Nephron progenitor cell (in vitro differentiated cells): ENCODE measurements around the gene SHE.

Experiments used
- DNase-seq: peaks from one replicate; pipeline ENCODE4 v3.0.0; 2021
- H3K27ac Mint-ChIP-seq: 2 replicates; pipeline ENCODE4 v1.8.0; 2021; ENCODE audit warnings: mild to moderate bottlenecking, moderate library complexity, mixed read lengths
- H3K27me3 Mint-ChIP-seq: 2 replicates; pipeline ENCODE4 v1.8.0; 2021; ENCODE audit warnings: mild to moderate bottlenecking, low read depth, mixed read lengths; ENCODE audit not compliant: poor library complexity
- H3K36me3 Mint-ChIP-seq: 2 replicates; pipeline ENCODE4 v1.8.0; 2021; ENCODE audit warnings: low read depth, mixed read lengths
- H3K4me1 Mint-ChIP-seq: 2 replicates; pipeline ENCODE4 v1.8.0; 2021; ENCODE audit warnings: mixed read lengths
- H3K4me3 Mint-ChIP-seq: 2 replicates; pipeline ENCODE4 v1.8.0; 2021; ENCODE audit warnings: mild to moderate bottlenecking, moderate library complexity, mixed read lengths
- H3K9me3 Mint-ChIP-seq: 2 replicates; pipeline ENCODE4 v1.8.0; 2021; ENCODE audit warnings: mild to moderate bottlenecking, moderate library complexity, mixed read lengths
- CTCF ChIP-seq: fragments of 200-600 bp; sonication (generic); IDR thresholded peaks from 2 replicates; pipeline ENCODE4 v1.5.0; 2021; ENCODE audit warnings: antibody characterized with exemption

Gene SHE

GRCh38 chr1:154503898-154504297, 1.7 kb upstream of the SHE start:
- no peak for DNase-seq
- Mint-ChIP-seq H3K27ac (no peak overlapping the region), H3K9me3 (peaks cover 45% of the 10 kb centered on the region), H3K4me3 (peak overlapping the region; percentile 18), H3K36me3 (no peaks in the 10 kb centered on the region), H3K27me3 (peaks cover 95% of the 10 kb centered on the region), H3K4me1 (peaks cover 5% of the 10 kb centered on the region)
- TF ChIP-seq CTCF: no peak

- no peak for TF ChIP-seq CTCF
- no peak overlapping the region for H3K27ac Mint-ChIP-seq
- H3K4me1 Mint-ChIP-seq: peaks cover 5% of the 10 kb centered on the region
- H3K9me3 Mint-ChIP-seq: peaks cover 43% of the 10 kb centered on the region
- DNase-seq: no peak
- peak overlapping the region; percentile 60 for H3K4me3 Mint-ChIP-seq
- H3K36me3 Mint-ChIP-seq: no peaks in the 10 kb centered on the region
- peaks cover 88% of the 10 kb centered on the region for H3K27me3 Mint-ChIP-seq
Observed at GRCh38 chr1:154502744-154503115, 518 bp upstream of the SHE start.

- H3K9me3 Mint-ChIP-seq: peaks cover 34% of the 10 kb centered on the region
- DNase-seq: peak; percentile 52
- H3K4me1 Mint-ChIP-seq: peaks cover 16% of the 10 kb centered on the region
- H3K36me3 Mint-ChIP-seq: no peaks in the 10 kb centered on the region
- H3K27ac Mint-ChIP-seq: no peak overlapping the region
- peaks cover 81% of the 10 kb centered on the region for H3K27me3 Mint-ChIP-seq
- no peak for TF ChIP-seq CTCF
- H3K4me3 Mint-ChIP-seq: peak overlapping the region; percentile 78
Observed at GRCh38 chr1:154501423-154502065, 668 bp downstream of the SHE start.

GRCh38 chr1:154500533-154500932, 1.7 kb downstream of the SHE start:
- H3K27ac Mint-ChIP-seq: no peak overlapping the region
- peaks cover 72% of the 10 kb centered on the region for H3K27me3 Mint-ChIP-seq
- H3K9me3 Mint-ChIP-seq: peaks cover 24% of the 10 kb centered on the region
- no peak for TF ChIP-seq CTCF
- H3K4me1 Mint-ChIP-seq: peaks cover 27% of the 10 kb centered on the region
- no peak for DNase-seq
- H3K4me3 Mint-ChIP-seq: peak overlapping the region; percentile 39
- no peaks in the 10 kb centered on the region for H3K36me3 Mint-ChIP-seq

GRCh38 chr1:154499446-154499845, 2.8 kb downstream of the SHE start:
- TF ChIP-seq CTCF: no peak
- Mint-ChIP-seq H3K27me3 (peaks cover 61% of the 10 kb centered on the region), H3K9me3 (peaks cover 17% of the 10 kb centered on the region), H3K4me1 (peaks cover 31% of the 10 kb centered on the region), H3K36me3 (no peaks in the 10 kb centered on the region), H3K4me3 (no peak overlapping the region), H3K27ac (no peak overlapping the region)
- no peak for DNase-seq
